Kidney (tissue), 14 donors: ENCODE measurements around the gene RAB4B. TPM values are rescaled to one million over a fixed set of nuclear protein-coding genes. Genes with fewer than 3 reads are reported as not detected.
"Not testable (repeated sequence)": the region's sequence is repeated elsewhere in the genome, so short reads cannot be mapped to it uniquely, and the experiment has no call there.

Experiments used
- DNase-seq, 5 donors: peaks; one replicate each; pipeline ENCODE4 v3.0.0-alpha.2; 2013 to 2020
- FAIRE-seq: peaks from 2 replicates; lab custom pipeline; 2012; peaks lifted over from hg19 to GRCh38; lab: Jason Lieb, UNC
- H3K27ac ChIP-seq, 2 donors: one replicate each; pipeline ENCODE4 v1.7.0; 2013; ENCODE audit warnings: low read depth in 2 of 2, low read length in 2 of 2, inconsistent platforms in 1 of 2
- H3K27me3 ChIP-seq: one replicate; pipeline ENCODE4 v1.7.1; 2013; ENCODE audit warnings: low read length, inconsistent platforms; ENCODE audit not compliant: control insufficient read depth, insufficient read depth
- H3K36me3 ChIP-seq, 3 donors: one replicate each; pipeline versions ENCODE4 v1.7.0 to v1.7.1; 2013; ENCODE audit warnings: low read length in 3 of 3, control low read depth in 1 of 3, inconsistent platforms in 1 of 3; ENCODE audit not compliant: insufficient read depth in 3 of 3, control insufficient read depth in 2 of 3
- H3K4me1 ChIP-seq, 3 donors: one replicate each; pipeline versions ENCODE4 v1.7.0 to v1.7.1; 2013; ENCODE audit warnings: low read length in 3 of 3, inconsistent platforms in 1 of 3, low read depth in 1 of 3; ENCODE audit not compliant: control insufficient read depth in 2 of 3, insufficient read depth in 2 of 3
- H3K4me3 ChIP-seq, 3 donors: one replicate each; pipeline versions ENCODE4 v1.7.0 to v1.8.1; 2013; ENCODE audit warnings: low read length in 3 of 3, control low read depth in 1 of 3, inconsistent platforms in 1 of 3
- H3K9ac ChIP-seq, 3 donors: one replicate each; pipeline versions ENCODE4 v1.7.0 to v1.7.1; 2013; ENCODE audit warnings: low read length in 3 of 3, control low read depth in 1 of 3, inconsistent platforms in 1 of 3
- H3K9me3 ChIP-seq, 3 donors: one replicate each; pipeline versions ENCODE4 v1.7.0 to v1.7.1; 2013; ENCODE audit warnings: low read length in 3 of 3, control low read depth in 1 of 3, inconsistent platforms in 1 of 3; ENCODE audit not compliant: control insufficient read depth in 2 of 3, insufficient read depth in 1 of 3
- CTCF ChIP-seq: IDR thresholded peaks from 3 replicates; pipeline ENCODE4 v1.5.1; 2012; ENCODE audit warnings: mild to moderate bottlenecking, moderate library complexity, borderline replicate concordance; ENCODE audit not compliant: insufficient read depth; ENCODE audit errors: extremely low read depth
- intact Hi-C: fragments of 100-400 bp; cut with DNase I; formaldehyde crosslinking; loops from one replicate; pipeline ENCODE4 v1.11.1; 2022
- polyA plus RNA-seq: library from polyadenylated mRNA; stranded (reverse); fragments of 350-450 nt; fragmentation: Illumina TruSeq; extraction: RNeasy Lipid Tissue Mini Kit (QIAGEN cat#74804); gene quantifications from one replicate; pipeline ENCODE4 v1.2.3, GENCODE V29; 2014; ENCODE audit warnings: low read depth, low replicate concordance; ENCODE audit not compliant: insufficient read depth
- total RNA-seq: library from RNA; stranded (reverse); fragmentation: NEBNext Ultra II Directional; extraction: Animal tissue kit (Norgen Biotek cat#: 25700); gene quantifications from one replicate; pipeline ENCODE4 v1.2.1, GENCODE V29; 2021
- donor health status: control.
- donor health status: control.
- donor health status: control.
- donor health status: control.
- donor health status: control.
- donor health status: DM: yes; HTN: yes; CAD: no.
- donor health status: Normal renal cell carcinoma (clear cell type).

The RAB4B gene
- total and polyA plus RNA-seq, 2 donors from 2014 or later: 42.1 to 61.7 TPM

GRCh38 chr19:40826699-40827385 lies 48.8 kb downstream of the RAB4B start:
- intact Hi-C loops, H3K4me1 ChIP-seq, H3K27me3 ChIP-seq, H3K4me3 ChIP-seq, FAIRE-seq, DNase-seq, H3K36me3 ChIP-seq, H3K27ac ChIP-seq, H3K9ac ChIP-seq, H3K9me3 ChIP-seq: not testable (repeated sequence)

GRCh38 chr19:40827386-40828247 lies 49.6 kb downstream of the RAB4B start:
- no peak for DNase-seq
- TF ChIP-seq CTCF: no peak
- Histone ChIP-seq H3K9me3 (peaks cover 0 to 1% (median 0%) of the 10 kb centered on the region in 3 donors), H3K9ac (no peak overlapping the region), H3K36me3 (peaks cover 2 to 5% (median 3%) of the 10 kb centered on the region in 3 donors), H3K27ac (no peak overlapping the region), H3K27me3 (no peaks in the 10 kb centered on the region), H3K4me1 (peaks cover 0 to 7% (median 0%) of the 10 kb centered on the region in 3 donors), H3K4me3 (no peak overlapping the region)
- FAIRE-seq: no peak
- intact Hi-C loops: no loop called here

DNA sequence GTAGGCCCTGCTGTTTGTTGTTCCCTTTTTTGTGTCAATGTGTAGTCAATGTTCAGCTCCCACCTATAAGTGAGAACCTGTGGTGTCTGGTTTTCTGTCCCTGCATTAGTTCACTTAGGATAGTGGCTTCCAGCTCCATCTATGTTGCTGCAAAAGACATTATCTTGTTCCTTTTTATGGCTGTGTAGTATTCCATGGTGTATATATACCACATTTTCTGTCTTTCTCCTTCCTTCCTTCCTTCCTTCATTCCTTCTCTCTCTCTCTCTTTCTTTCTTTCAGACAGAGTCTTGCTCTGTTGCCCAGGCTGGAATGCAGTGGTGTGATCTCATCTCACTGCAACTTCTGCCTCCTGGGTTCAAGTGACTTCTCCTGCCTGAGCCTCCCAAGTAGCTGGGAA lies 51.2 kb downstream of the RAB4B start:
- intact Hi-C loops: no loop called here
- DNase-seq (no peak), FAIRE-seq (no peak)
- Histone ChIP-seq H3K4me1 (no peaks in the 10 kb centered on the region), H3K4me3 (no peak overlapping the region), H3K36me3 (peaks cover 2 to 5% (median 3%) of the 10 kb centered on the region in 3 donors), H3K27me3 (no peaks in the 10 kb centered on the region), H3K9me3 (peaks cover 0 to 1% (median 0%) of the 10 kb centered on the region in 3 donors), H3K9ac (no peak overlapping the region), H3K27ac (no peak overlapping the region)
- no peak for TF ChIP-seq CTCF

GRCh38 chr19:40830741-40831140 lies 52.7 kb downstream of the RAB4B start:
- H3K9me3 ChIP-seq, H3K27me3 ChIP-seq, H3K36me3 ChIP-seq, intact Hi-C loops, H3K4me3 ChIP-seq, H3K9ac ChIP-seq, H3K4me1 ChIP-seq, DNase-seq, FAIRE-seq, H3K27ac ChIP-seq: not testable (repeated sequence)
